H1 (cell line): ENCODE results near the gene NFATC1.

ENCODE experiments used
- BACH1 ChIP-seq: IDR thresholded peaks from 2 replicates; pipeline ENCODE4 v1.6.1; 2012; ENCODE audit warnings: low read length, improper control_type of control experiment
- CEBPB ChIP-seq: IDR thresholded peaks from 2 replicates; pipeline ENCODE4 v1.6.1; 2012; ENCODE audit warnings: low read depth, low read length
- CHD2 ChIP-seq: IDR thresholded peaks from 2 replicates; pipeline ENCODE4 v1.6.1; 2012; ENCODE audit warnings: low read length, improper control_type of control experiment
- CTCF ChIP-seq, 3 experiments: IDR thresholded peaks; 1 replicate in 2 of 3; 2 replicates in 1 of 3; pipeline versions ENCODE4 v1.5.1 to v1.6.1; 2011; ENCODE audit warnings: low read length in 3 of 3, mild to moderate bottlenecking in 3 of 3, inconsistent platforms in 2 of 3, low read depth in 1 of 3, moderate library complexity in 1 of 3; ENCODE audit not compliant: insufficient read depth in 1 of 3; ENCODE audit errors: control extremely low read depth in 1 of 3
- EP300 ChIP-seq, 2 experiments: IDR thresholded peaks; 1 replicate in 1 of 2; 2 replicates in 1 of 2; pipeline ENCODE4 v1.6.1; 2011 to 2012; ENCODE audit warnings: low read depth in 2 of 2, low read length in 2 of 2, mild to moderate bottlenecking in 2 of 2, borderline replicate concordance in 1 of 2, inconsistent platforms in 1 of 2, moderate library complexity in 1 of 2
- EZH2 ChIP-seq: fragments of 200-600 bp; sonication (generic); IDR thresholded peaks from 2 replicates; pipeline ENCODE4 v1.7.1; 2012; ENCODE audit warnings: low read depth, mild to moderate bottlenecking, moderate library complexity, low read length, inconsistent platforms; ENCODE audit not compliant: severe bottlenecking
- MAX ChIP-seq: IDR thresholded peaks from 2 replicates; pipeline ENCODE4 v1.6.1; 2012; ENCODE audit warnings: inconsistent platforms
- NRF1 ChIP-seq: IDR thresholded peaks from 2 replicates; pipeline ENCODE4 v1.6.1; 2011; ENCODE audit warnings: mild to moderate bottlenecking, low read depth, low read length, improper control_type of control experiment
- POLR2A ChIP-seq, 2 experiments: IDR thresholded peaks; 1 replicate in 1 of 2; 2 replicates in 1 of 2; pipeline ENCODE4 v1.6.1; 2011; ENCODE audit warnings: low read depth in 2 of 2, low read length in 2 of 2, mild to moderate bottlenecking in 2 of 2; ENCODE audit errors: control extremely low read depth in 1 of 2
- RAD21 ChIP-seq, 2 experiments: IDR thresholded peaks in 1 of 2; conservative IDR thresholded peaks in 1 of 2; 2 replicates each; pipeline ENCODE4 v1.6.1; 2011; ENCODE audit warnings: low read depth in 2 of 2, low read length in 2 of 2, improper control_type of control experiment in 1 of 2, inconsistent platforms in 1 of 2, mild to moderate bottlenecking in 1 of 2, moderate library complexity in 1 of 2
- RNF2 ChIP-seq: fragments of 200-900, 300-1000 bp; sonication (generic); IDR thresholded peaks from 2 replicates; pipeline ENCODE4 v1.7.1; 2016; ENCODE audit warnings: borderline replicate concordance, low read depth, mild to moderate bottlenecking, antibody characterized with exemption, low read length; ENCODE audit not compliant: poor library complexity, severe bottlenecking; ENCODE audit errors: missing control alignments
- SP2 ChIP-seq: IDR thresholded peaks from 2 replicates; pipeline ENCODE4 v1.6.1; 2012; ENCODE audit warnings: mild to moderate bottlenecking, low read length, inconsistent platforms
- TEAD4 ChIP-seq: IDR thresholded peaks from 2 replicates; pipeline ENCODE4 v1.6.1; 2012; ENCODE audit warnings: low read depth, low read length, inconsistent platforms, mixed read lengths

- no peak for TF ChIP-seq CHD2
- TF ChIP-seq EZH2 = no peak
- TF ChIP-seq CTCF (IDR thresholded peaks at IDR 0.05; ENCODE audit: control extremely low read depth in 1 of 3, insufficient read depth in 1 of 3, low read depth in 1 of 3, low read length in 3 of 3) = no peak
- no peak for TF ChIP-seq EP300 (IDR thresholded peaks at IDR 0.05; ENCODE audit: borderline replicate concordance in 1 of 2, low read depth in 2 of 2, low read length in 2 of 2)
- TF ChIP-seq RNF2 = no peak
- no peak for TF ChIP-seq POLR2A (IDR thresholded peaks at IDR 0.05; ENCODE audit: control extremely low read depth in 1 of 2, low read depth in 2 of 2, low read length in 2 of 2)
- TF ChIP-seq RAD21 (IDR thresholded peaks at IDR 0.05 in 1 of 2, conservative IDR thresholded peaks at IDR 0.05 in 1 of 2; ENCODE audit: low read depth in 2 of 2, low read length in 2 of 2) = no peak
- no peak for TF ChIP-seq CEBPB
- TF ChIP-seq NRF1 = no peak
- no peak for TF ChIP-seq MAX
- no peak for TF ChIP-seq SP2
- no peak for TF ChIP-seq TEAD4
- no peak for TF ChIP-seq BACH1
These were observed 58.3 kb downstream of the NFATC1 start for GRCh38 chr18:79453816-79454735.
